Astrocyte (in vitro differentiated cells and primary cell): ENCODE results near the gene CC2D1B. TPM values are rescaled to one million over a fixed set of nuclear protein-coding genes. Genes with fewer than 3 reads are reported as not detected.
"Not testable (repeated sequence)": the region's sequence is repeated elsewhere in the genome, so short reads cannot be mapped to it uniquely, and the experiment has no call there.

Experiments
- DNase-seq: peaks from one replicate; pipeline ENCODE4 v3.0.0-alpha.2; 2010; ENCODE audit warnings: low read depth
- FAIRE-seq: peaks from 2 replicates; lab custom pipeline; 2011; peaks lifted over from hg19 to GRCh38; lab: Jason Lieb, UNC
- H2AFZ ChIP-seq: 2 replicates; pipeline ENCODE4 v1.6.0; 2012; ENCODE audit warnings: low read depth, low read length, inconsistent platforms
- H3K27ac ChIP-seq: 2 replicates; pipeline ENCODE4 v1.5.1; 2011; ENCODE audit warnings: low read depth, low read length, inconsistent platforms
- H3K27me3 ChIP-seq: 2 replicates; pipeline ENCODE4 v1.6.0; 2011; ENCODE audit warnings: low read length, inconsistent platforms; ENCODE audit not compliant: insufficient read depth
- H3K36me3 ChIP-seq: 2 replicates; pipeline ENCODE4 v1.5.1; 2011; ENCODE audit warnings: low read length, inconsistent platforms; ENCODE audit not compliant: insufficient read depth
- H3K4me1 ChIP-seq: 2 replicates; pipeline ENCODE4 v1.5.1; 2011; ENCODE audit warnings: low read length, inconsistent platforms; ENCODE audit not compliant: insufficient read depth
- H3K4me2 ChIP-seq: 2 replicates; pipeline ENCODE4 v1.6.0; 2012; ENCODE audit warnings: low read length, inconsistent platforms
- H3K4me3 ChIP-seq: 2 replicates; pipeline ENCODE4 v1.5.1; 2011; ENCODE audit warnings: low read depth, mild to moderate bottlenecking, low read length, inconsistent platforms; ENCODE audit not compliant: insufficient read depth
- H3K79me2 ChIP-seq: 2 replicates; pipeline ENCODE4 v1.6.0; 2012; ENCODE audit warnings: mild to moderate bottlenecking, low read length, inconsistent platforms; ENCODE audit not compliant: insufficient read depth
- H3K9ac ChIP-seq: 2 replicates; pipeline ENCODE4 v1.6.0; 2012; ENCODE audit warnings: mild to moderate bottlenecking, low read length, inconsistent platforms
- H3K9me3 ChIP-seq: 2 replicates; pipeline ENCODE4 v1.5.1; 2012; ENCODE audit warnings: low read depth, mild to moderate bottlenecking, low read length, inconsistent platforms; ENCODE audit not compliant: insufficient read depth
- H4K20me1 ChIP-seq: 2 replicates; pipeline ENCODE4 v1.6.0; 2012; ENCODE audit warnings: low read length, inconsistent platforms; ENCODE audit not compliant: insufficient read depth
- H3K27ac Mint-ChIP-seq: one replicate; pipeline ENCODE4 v1.8.0; 2021; ENCODE audit warnings: mild to moderate bottlenecking, mixed read lengths; ENCODE audit not compliant: unreplicated experiment
- H3K27me3 Mint-ChIP-seq: one replicate; pipeline ENCODE4 v1.8.0; 2021; ENCODE audit warnings: low read depth, mixed read lengths; ENCODE audit not compliant: unreplicated experiment
- H3K36me3 Mint-ChIP-seq: one replicate; pipeline ENCODE4 v1.8.0; 2021; ENCODE audit warnings: low read depth, mixed read lengths; ENCODE audit not compliant: unreplicated experiment
- H3K4me1 Mint-ChIP-seq: one replicate; pipeline ENCODE4 v1.8.0; 2021; ENCODE audit warnings: low read depth, mixed read lengths; ENCODE audit not compliant: unreplicated experiment
- H3K4me3 Mint-ChIP-seq: one replicate; pipeline ENCODE4 v1.8.0; 2021; ENCODE audit warnings: mild to moderate bottlenecking, moderate library complexity, mixed read lengths; ENCODE audit not compliant: unreplicated experiment
- H3K9me3 Mint-ChIP-seq: one replicate; pipeline ENCODE4 v1.8.0; 2021; ENCODE audit warnings: mild to moderate bottlenecking, mixed read lengths; ENCODE audit not compliant: unreplicated experiment
- CTCF ChIP-seq: IDR thresholded peaks from 2 replicates; pipeline ENCODE4 v1.5.1; 2011; ENCODE audit warnings: low read depth, mild to moderate bottlenecking, inconsistent platforms, low read length, moderate library complexity; ENCODE audit not compliant: insufficient read depth
- EZH2 ChIP-seq: IDR thresholded peaks from 2 replicates; pipeline ENCODE4 v1.6.1; 2012; ENCODE audit warnings: mild to moderate bottlenecking, low read length, inconsistent platforms; ENCODE audit not compliant: insufficient read depth
- total RNA-seq: library from RNA; stranded (reverse); gene quantifications from 2 replicates; pipeline ENCODE4 v1.2.1, GENCODE V29; 2021

Gene CC2D1B
- total RNA-seq, 1 donor from 2014 or later, result 25.6 TPM

- Histone ChIP-seq H3K9ac (no peak overlapping the region), H3K4me2 (no peak overlapping the region), H3K4me3 (no peak overlapping the region), H3K9me3 (no peaks in the 10 kb centered on the region), H2AFZ (no peak overlapping the region), H3K27ac (no peak overlapping the region), H4K20me1 (no peaks in the 10 kb centered on the region), H3K36me3 (peaks cover 7% of the 10 kb centered on the region), H3K79me2 (no peaks in the 10 kb centered on the region), H3K4me1 (no peaks in the 10 kb centered on the region), H3K27me3 (no peaks in the 10 kb centered on the region)
- no peak for TF ChIP-seq EZH2
- TF ChIP-seq CTCF, result no peak
- FAIRE-seq, result no peak
- no peak overlapping the region for H3K4me3 Mint-ChIP-seq
- no peaks in the 10 kb centered on the region for H3K27me3 Mint-ChIP-seq
- H3K9me3 Mint-ChIP-seq, result peaks cover 1% of the 10 kb centered on the region
- H3K4me1 Mint-ChIP-seq, result no peaks in the 10 kb centered on the region
- no peak overlapping the region for H3K27ac Mint-ChIP-seq
- H3K36me3 Mint-ChIP-seq, result peaks cover 2% of the 10 kb centered on the region
- no peak for DNase-seq
These were observed 27.2 kb upstream of the CC2D1B start for GRCh38 chr1:52393174-52393573.

- Histone ChIP-seq H3K79me2 (no peaks in the 10 kb centered on the region), H3K9ac (no peak overlapping the region), H3K27ac (no peak overlapping the region), H3K4me1 (no peaks in the 10 kb centered on the region), H3K9me3 (no peaks in the 10 kb centered on the region), H3K4me3 (no peak overlapping the region), H3K4me2 (no peak overlapping the region), H3K36me3 (peaks cover 13% of the 10 kb centered on the region), H4K20me1 (no peaks in the 10 kb centered on the region), H2AFZ (no peak overlapping the region), H3K27me3 (no peaks in the 10 kb centered on the region)
- Mint-ChIP-seq H3K4me1 (peaks cover 7% of the 10 kb centered on the region), H3K4me3 (no peak overlapping the region), H3K27me3 (no peaks in the 10 kb centered on the region), H3K27ac (peak overlapping the region; percentile 21), H3K36me3 (no peaks in the 10 kb centered on the region), H3K9me3 (peaks cover 1% of the 10 kb centered on the region)
- no peak for DNase-seq
- FAIRE-seq, result no peak
- TF ChIP-seq CTCF (no peak), EZH2 (no peak)
These were observed 20.5 kb upstream of the CC2D1B start for GRCh38 chr1:52386458-52386857.

GRCh38 chr1:52385376-52385775 lies 19.4 kb upstream of the CC2D1B start:
- TF ChIP-seq EZH2 (no peak), CTCF (no peak)
- H3K4me2 ChIP-seq, result no peak overlapping the region
- no peak overlapping the region for H3K4me3 Mint-ChIP-seq
- H3K27ac Mint-ChIP-seq, result no peak overlapping the region
- no peaks in the 10 kb centered on the region for H3K79me2 ChIP-seq
- no peaks in the 10 kb centered on the region for H3K4me1 ChIP-seq
- H4K20me1 ChIP-seq, result no peaks in the 10 kb centered on the region
- peaks cover 16% of the 10 kb centered on the region for H3K36me3 ChIP-seq
- no peak overlapping the region for H3K9ac ChIP-seq
- FAIRE-seq, result no peak
- H2AFZ ChIP-seq, result no peak overlapping the region
- no peaks in the 10 kb centered on the region for H3K36me3 Mint-ChIP-seq
- no peaks in the 10 kb centered on the region for H3K27me3 Mint-ChIP-seq
- H3K4me1 Mint-ChIP-seq, result peaks cover 7% of the 10 kb centered on the region
- no peaks in the 10 kb centered on the region for H3K27me3 ChIP-seq
- H3K9me3 ChIP-seq, result no peaks in the 10 kb centered on the region
- no peak overlapping the region for H3K4me3 ChIP-seq
- no peak overlapping the region for H3K27ac ChIP-seq
- no peak for DNase-seq
- no peaks in the 10 kb centered on the region for H3K9me3 Mint-ChIP-seq

- not testable (repeated sequence) for FAIRE-seq, DNase-seq, H3K36me3 Mint-ChIP-seq
These were observed 3.8 kb upstream of the CC2D1B start for GRCh38 chr1:52369851-52370250.

More at GRCh38 chr1:52369851-52370250, 3.8 kb upstream of the CC2D1B start:
- H2AFZ ChIP-seq, H3K27ac Mint-ChIP-seq, H3K27me3 ChIP-seq, H3K36me3 ChIP-seq, H3K9me3 ChIP-seq, H3K9ac ChIP-seq, H3K4me3 Mint-ChIP-seq, H3K9me3 Mint-ChIP-seq, H3K27me3 Mint-ChIP-seq, H3K4me3 ChIP-seq, H3K4me1 ChIP-seq, H3K4me2 ChIP-seq, H3K79me2 ChIP-seq, H3K4me1 Mint-ChIP-seq, H3K27ac ChIP-seq, H4K20me1 ChIP-seq: not testable (repeated sequence)
